HEK293T (cell line): Measurements from ENCODE around the gene DNAJB13.

Experiments used
- BHLHE40 ChIP-seq: fragments of 450-650 bp; IDR thresholded peaks from 2 replicates; pipeline ENCODE4 v1.6.1; 2016; ENCODE audit warnings: mild to moderate bottlenecking, moderate library complexity, borderline replicate concordance
- SUZ12 ChIP-seq: fragments of 450-650 bp; IDR thresholded peaks from 2 replicates; pipeline ENCODE4 v1.6.1; 2016; ENCODE audit warnings: mild to moderate bottlenecking

DNA sequence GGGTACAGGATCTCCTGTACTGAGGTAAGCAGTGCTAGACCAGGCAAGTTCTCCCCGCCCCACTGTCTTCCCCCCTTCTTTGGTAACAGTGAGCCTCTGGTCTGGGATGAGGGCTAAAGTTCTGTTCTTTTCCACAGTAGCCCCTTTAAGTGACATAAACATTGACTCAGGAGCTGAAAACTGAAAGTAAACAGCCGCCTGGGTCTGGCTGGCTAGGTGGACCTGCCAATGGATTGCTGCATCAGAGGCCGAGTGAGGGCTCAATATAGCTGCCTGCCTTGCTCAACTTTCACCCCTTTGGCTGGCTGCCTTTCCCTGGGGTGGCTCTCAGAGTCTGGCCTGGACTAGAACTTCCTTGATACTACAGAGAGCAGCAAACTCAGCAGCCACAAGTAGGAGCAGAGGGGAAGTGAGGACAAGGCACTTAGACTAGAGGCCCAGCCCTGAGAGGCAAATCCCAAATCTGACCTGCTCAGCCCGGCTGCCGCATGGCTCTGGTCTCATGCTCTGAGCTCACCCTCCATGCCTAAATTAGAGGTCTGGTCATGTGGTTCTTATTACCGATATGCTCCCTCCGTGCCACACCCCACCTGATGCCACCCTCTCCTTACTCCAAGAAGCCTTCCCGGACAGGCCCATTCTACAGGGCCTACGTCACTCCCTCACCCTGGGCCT is 67.6 kb downstream of the DNAJB13 start:
- TF ChIP-seq BHLHE40 (no peak), SUZ12 (no peak)
